HG03571 (cell line): ENCODE data around the gene CA11.
A peak's percentile ranks its signal among the peaks of the same experiment; 100 is the strongest.
"Not testable (repeated sequence)": the region's sequence is repeated elsewhere in the genome, so short reads cannot be mapped to it uniquely, and the experiment has no call there.

Source experiments
- ATAC-seq: cut with Tn5 transposase; IDR thresholded peaks from one replicate; pipeline ENCODE4 v1.9.1; 2021; ENCODE audit not compliant: unreplicated experiment

Gene CA11

GRCh38 chr19:48646001-48646721 is at the start of gene CA11:
CA11 (minus strand) TSS chr19:48646187; CDS start chr19:48645632, 555 bp downstream.
- ATAC-seq, result peak; percentile 75

GRCh38 chr19:48693629-48694028 is 47.6 kb upstream of the CA11 start:
- ATAC-seq, result not testable (repeated sequence)

GRCh38 chr19:48689449-48689848 is 43.5 kb upstream of the CA11 start:
- no peak for ATAC-seq

GRCh38 chr19:48687776-48688175 is 41.8 kb upstream of the CA11 start:
- no peak for ATAC-seq

GRCh38 chr19:48686637-48687036 is 40.6 kb upstream of the CA11 start:
- ATAC-seq, result not testable (repeated sequence)

- ATAC-seq, result no peak
Observed at GRCh38 chr19:48686088-48686487, 40.1 kb upstream of the CA11 start.

GRCh38 chr19:48685583-48685982 is 39.6 kb upstream of the CA11 start:
- no peak for ATAC-seq

DNA sequence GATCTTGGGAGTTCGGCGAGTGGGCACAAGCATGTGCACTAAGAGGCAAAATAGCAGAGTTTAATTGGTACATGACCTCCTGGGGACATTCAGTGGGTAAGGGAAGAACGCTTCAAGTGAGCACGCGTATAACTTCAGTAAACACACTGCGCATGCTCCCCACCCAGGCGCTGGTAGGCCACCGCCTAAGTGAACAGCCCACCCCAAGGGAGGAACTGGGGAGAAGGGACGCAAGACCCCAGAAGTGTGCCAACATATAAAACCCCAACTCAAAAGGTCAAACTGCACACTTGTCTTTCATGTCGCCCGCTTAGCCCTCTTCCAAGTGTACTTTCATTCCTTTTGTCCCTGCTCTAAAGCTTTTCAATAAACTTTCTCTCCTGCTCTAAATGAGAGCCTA is 37.4 kb upstream of the CA11 start:
- ATAC-seq, result no peak

DNA sequence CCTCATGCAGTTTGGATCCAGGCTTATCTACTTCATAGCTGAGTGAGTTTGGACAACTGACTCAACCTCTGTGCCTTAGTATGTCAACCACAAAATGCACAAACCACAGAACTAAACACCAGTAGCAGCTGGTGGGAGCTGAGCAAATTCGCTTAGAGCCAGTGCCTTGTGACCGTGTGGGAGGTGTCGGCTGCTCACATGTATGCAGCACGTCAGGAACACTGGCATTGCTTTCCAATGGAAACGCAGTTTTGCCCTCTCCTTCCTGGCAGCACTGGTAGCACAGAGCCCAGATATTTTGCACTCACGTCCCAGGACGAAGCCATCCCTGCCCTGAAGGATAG is 35.1 kb upstream of the CA11 start:
- ATAC-seq, result no peak

- ATAC-seq, result no peak
Observed at GRCh38 chr19:48680436-48681126, 34.6 kb upstream of the CA11 start.

DNA sequence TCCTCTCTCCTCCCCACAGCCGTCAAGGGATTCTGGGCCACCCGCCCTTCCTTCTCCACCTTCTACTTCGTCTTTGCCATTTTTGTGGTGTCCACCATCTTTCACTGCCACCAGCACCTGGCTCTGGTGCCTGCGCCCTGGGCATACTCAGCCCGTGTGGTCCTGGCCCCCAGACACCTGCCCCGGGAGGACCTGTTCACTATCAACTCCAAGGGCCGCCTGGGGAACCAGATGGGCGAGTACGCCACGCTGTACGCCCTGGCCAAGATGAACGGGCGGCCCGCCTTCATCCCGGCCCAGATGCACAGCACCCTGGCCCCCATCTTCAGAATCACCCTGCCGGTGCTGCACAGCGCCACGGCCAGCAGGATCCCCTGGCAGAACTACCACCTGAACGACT is 34.0 kb upstream of the CA11 start:
- not testable (repeated sequence) for ATAC-seq

- no peak for ATAC-seq
Observed at GRCh38 chr19:48678201-48678600, 32.2 kb upstream of the CA11 start.

DNA sequence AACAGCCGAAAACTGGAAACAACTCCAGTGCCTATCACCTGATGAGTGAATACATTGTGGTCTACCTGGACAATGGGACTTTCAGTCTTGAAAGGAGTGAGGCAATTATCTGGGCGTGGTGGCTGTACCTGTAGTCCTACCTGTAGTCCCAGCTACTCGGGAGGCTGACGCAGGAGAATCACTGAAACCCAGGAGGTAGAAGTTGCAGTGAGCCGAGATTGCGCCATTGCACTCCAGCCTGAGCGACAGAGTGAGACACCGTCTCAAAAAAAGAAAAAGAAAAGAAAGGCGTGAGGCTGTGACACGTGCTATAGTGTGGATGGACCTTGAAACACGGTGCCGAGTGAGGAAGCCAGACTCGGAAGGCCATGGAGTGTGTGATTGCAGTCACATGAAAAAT is 30.9 kb upstream of the CA11 start:
- ATAC-seq, result no peak

DNA sequence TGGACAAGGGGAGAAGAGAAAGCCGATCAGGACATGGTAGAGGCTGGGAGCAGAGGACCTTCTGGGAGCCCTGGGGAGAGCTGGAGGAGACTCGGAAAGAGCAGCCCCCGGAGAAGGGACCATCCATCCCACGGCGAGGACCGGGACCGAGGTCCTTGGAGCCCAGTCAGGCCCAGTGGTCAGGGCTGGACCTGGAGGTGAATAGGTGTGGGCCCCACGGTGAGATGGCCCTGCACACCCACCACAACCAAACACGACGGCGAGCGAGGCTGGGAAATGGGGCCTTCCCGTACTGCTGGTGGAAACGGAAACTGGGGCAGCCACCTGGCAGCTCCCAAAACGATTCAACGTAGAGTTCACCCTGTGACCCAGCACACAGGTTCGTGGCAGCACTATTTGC is 30.5 kb upstream of the CA11 start:
- no peak for ATAC-seq

DNA sequence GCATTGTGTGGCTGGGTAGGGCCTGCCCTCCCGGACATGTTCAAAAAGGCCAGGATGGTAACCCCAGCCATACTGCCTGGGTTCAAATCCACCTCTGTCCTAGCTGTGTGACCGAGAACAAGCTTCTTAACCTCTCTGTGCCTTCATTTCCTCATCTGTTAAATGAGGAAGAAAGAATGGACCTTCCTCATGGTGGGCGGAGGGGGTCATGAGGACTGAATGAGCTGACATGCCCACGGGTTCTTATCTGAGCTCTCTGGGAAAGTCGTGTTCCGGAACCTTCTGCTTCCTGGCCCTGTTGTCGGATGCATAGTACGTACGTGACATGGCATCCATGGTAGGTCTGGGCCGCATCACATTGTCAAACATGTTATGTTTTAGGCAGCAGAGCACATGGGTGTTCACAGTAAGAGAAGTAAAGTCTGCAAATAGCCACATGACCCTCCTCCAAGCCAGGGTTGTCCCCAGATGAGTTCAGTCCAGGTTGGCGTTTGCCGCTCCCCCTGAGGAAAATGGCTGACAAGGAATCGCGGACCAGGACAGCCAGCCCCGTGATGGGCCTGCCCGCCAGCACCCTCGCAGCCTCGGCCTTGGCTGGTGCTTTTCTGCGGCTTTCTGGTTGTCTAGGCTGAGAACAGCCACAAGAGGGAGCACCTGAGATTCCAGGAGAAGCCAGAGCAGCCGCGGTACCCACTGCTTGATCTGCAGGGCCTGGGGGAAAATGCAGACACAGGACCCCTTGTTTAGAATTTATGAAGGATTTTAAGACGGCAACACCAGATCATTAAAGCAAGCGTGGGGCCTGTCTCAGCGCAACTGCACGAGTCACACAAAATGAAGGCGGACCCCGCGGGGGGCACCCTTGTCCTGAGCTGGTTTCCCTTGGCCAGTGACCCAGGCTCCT is 29.2 kb upstream of the CA11 start:
- no peak for ATAC-seq

DNA sequence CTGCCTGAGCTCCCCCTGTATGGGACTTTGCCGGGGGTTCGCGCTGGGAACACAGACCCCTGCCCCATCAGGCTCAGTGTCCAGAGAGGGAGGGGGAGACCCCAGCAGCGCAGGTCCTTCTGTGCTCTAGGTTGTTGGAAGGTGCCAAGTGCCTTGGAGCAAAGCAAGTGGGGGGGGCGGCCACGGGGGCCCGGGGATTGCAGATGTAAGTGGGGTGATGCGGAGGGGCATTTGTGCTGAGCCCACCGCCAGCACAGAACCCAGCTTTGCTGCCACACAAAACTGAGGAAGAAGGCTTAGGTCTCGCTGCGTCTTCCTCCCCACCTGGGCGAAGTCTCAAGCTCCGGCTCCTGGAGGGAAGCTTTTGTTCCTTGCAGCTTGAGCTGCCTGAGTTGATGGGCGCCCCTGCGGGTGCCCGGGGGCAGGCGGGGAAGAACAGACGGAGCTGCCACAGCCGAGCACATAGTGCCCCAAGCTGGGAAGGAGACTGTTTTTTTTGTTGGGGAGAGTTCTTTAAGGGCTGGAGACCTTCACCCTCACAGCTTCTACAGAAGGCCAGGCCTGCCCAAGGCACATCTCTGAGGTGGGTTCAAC is 28.3 kb upstream of the CA11 start:
- ATAC-seq, result no peak

GRCh38 chr19:48673436-48674100 is 27.6 kb upstream of the CA11 start:
- ATAC-seq, result no peak

GRCh38 chr19:48672994-48673393 is 27.0 kb upstream of the CA11 start, which contains the start of gene NTN5:
NTN5 (minus strand) TSS chr19:48673017; CDS start chr19:48670986, 2,031 bp downstream.
- ATAC-seq, result no peak

DNA sequence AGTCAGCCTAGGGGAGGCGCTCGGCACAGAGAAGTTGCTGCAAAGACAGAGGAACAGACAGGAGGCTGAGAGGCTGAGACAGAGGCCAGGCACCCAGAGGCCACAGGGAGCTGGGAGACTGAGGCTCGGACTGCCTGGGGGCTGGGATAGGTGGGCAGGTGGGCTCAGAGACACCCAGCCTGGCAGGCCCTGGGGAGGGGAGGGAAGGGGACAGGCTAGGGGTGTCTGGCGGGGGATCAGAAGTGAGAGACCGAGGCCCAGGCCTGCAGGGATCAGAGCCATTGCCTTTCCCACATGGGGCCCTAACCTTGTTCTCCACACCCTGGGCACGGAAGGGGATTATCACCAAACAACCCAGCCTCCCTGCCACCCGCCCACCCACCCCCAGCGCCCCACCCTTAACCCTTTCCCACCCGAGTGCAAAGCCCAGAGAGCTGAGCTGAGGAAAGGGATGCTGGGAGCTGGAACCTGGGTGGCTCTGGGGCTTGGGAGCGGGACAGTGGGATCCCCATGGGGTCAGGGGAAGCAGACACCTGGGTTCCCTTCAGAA is 25.5 kb upstream of the CA11 start:
- ATAC-seq, result no peak

GRCh38 chr19:48670699-48671445 is 24.9 kb upstream of the CA11 start:
- ATAC-seq, result no peak
